Endothelial cell (in vitro differentiated cells): ENCODE results near the gene KCNMB4. TPM values are rescaled to one million over a fixed set of nuclear protein-coding genes. Genes with fewer than 3 reads are reported as not detected.

ENCODE experiments used
- DNase-seq: peaks from one replicate; pipeline ENCODE4 v3.0.0; 2021; ENCODE audit warnings: low spot score
- H3K27ac Mint-ChIP-seq: one replicate; pipeline ENCODE4 v1.8.0; 2021; ENCODE audit warnings: mixed read lengths, inconsistent platforms; ENCODE audit not compliant: unreplicated experiment
- H3K27me3 Mint-ChIP-seq: one replicate; pipeline ENCODE4 v1.8.0; 2021; ENCODE audit warnings: mild to moderate bottlenecking, moderate library complexity, mixed read lengths, inconsistent platforms; ENCODE audit not compliant: unreplicated experiment
- H3K36me3 Mint-ChIP-seq: one replicate; pipeline ENCODE4 v1.8.0; 2021; ENCODE audit warnings: mild to moderate bottlenecking, low read depth, mixed read lengths, inconsistent platforms; ENCODE audit not compliant: unreplicated experiment
- H3K4me1 Mint-ChIP-seq: one replicate; pipeline ENCODE4 v1.8.0; 2021; ENCODE audit warnings: mild to moderate bottlenecking, mixed read lengths, inconsistent platforms; ENCODE audit not compliant: unreplicated experiment
- H3K4me3 Mint-ChIP-seq: one replicate; pipeline ENCODE4 v1.8.0; 2021; ENCODE audit warnings: mild to moderate bottlenecking, mixed read lengths, inconsistent platforms; ENCODE audit not compliant: unreplicated experiment
- H3K9me3 Mint-ChIP-seq: one replicate; pipeline ENCODE4 v1.8.0; 2021; ENCODE audit warnings: mixed read lengths, inconsistent platforms; ENCODE audit not compliant: unreplicated experiment
- CTCF ChIP-seq: fragments of 200-600 bp; sonication (generic); IDR thresholded peaks from one replicate; pipeline ENCODE4 v1.5.0; 2021; ENCODE audit warnings: antibody characterized with exemption; ENCODE audit not compliant: unreplicated experiment
- long read RNA-seq: library from polyadenylated mRNA; unstranded; transcript quantifications from one replicate; pipeline ENCODE4 v2.0.0, GENCODE V29; 2020; ENCODE audit not compliant: unreplicated experiment
- total RNA-seq: library from RNA; stranded (reverse); fragmentation: NEBNext Ultra II Directional; extraction: Animal tissue kit (Norgen Biotek cat#: 25700); gene quantifications from one replicate; pipeline ENCODE4 v1.2.1, GENCODE V29; 2021; ENCODE audit not compliant: unreplicated experiment

KCNMB4 gene
- total RNA-seq, result 17.4 TPM
- long read RNA-seq, full-length matches to known transcripts, result 2 of 2 reads
- long read RNA-seq, partial matches to known transcripts, result 0 of 2 reads
- long read RNA-seq, other reads (novel, unspliced or antisense), result 0 of 2 reads

GRCh38 chr12:70365648-70366518 is at the start of gene KCNMB4:
Gene KCNMB4, plus strand, starts transcription at chr12:70366290. Its CDS starts 445 bp downstream, at chr12:70366735.
- Mint-ChIP-seq H3K4me3 (peak within 1 kb of the TSS; percentile 95), H3K36me3 (peaks cover 4% of the 10 kb centered on the region), H3K27ac (peak within 1 kb of the TSS; percentile 52), H3K4me1 (peaks cover 26% of the 10 kb centered on the region), H3K27me3 (peaks cover 9% of the 10 kb centered on the region), H3K9me3 (no peaks in the 10 kb centered on the region)
- peak; percentile 84 for DNase-seq
- no peak for TF ChIP-seq CTCF

- H3K27me3 Mint-ChIP-seq, result no peaks in the 10 kb centered on the region
- H3K36me3 Mint-ChIP-seq, result peaks cover 9% of the 10 kb centered on the region
- no peak for DNase-seq
- H3K4me3 Mint-ChIP-seq, result no peak overlapping the region
- H3K4me1 Mint-ChIP-seq, result no peaks in the 10 kb centered on the region
- H3K9me3 Mint-ChIP-seq, result no peaks in the 10 kb centered on the region
- H3K27ac Mint-ChIP-seq, result no peak overlapping the region
- no peak for TF ChIP-seq CTCF
Measured at GRCh38 chr12:70317781-70318180, 48.3 kb upstream of the KCNMB4 start.

- no peaks in the 10 kb centered on the region for H3K4me1 Mint-ChIP-seq
- TF ChIP-seq CTCF, result no peak
- no peaks in the 10 kb centered on the region for H3K27me3 Mint-ChIP-seq
- no peak overlapping the region for H3K27ac Mint-ChIP-seq
- DNase-seq, result no peak
- no peak overlapping the region for H3K4me3 Mint-ChIP-seq
- peaks cover 20% of the 10 kb centered on the region for H3K36me3 Mint-ChIP-seq
- H3K9me3 Mint-ChIP-seq, result no peaks in the 10 kb centered on the region
Measured at GRCh38 chr12:70319605-70320004, 46.5 kb upstream of the KCNMB4 start.

- no peak overlapping the region for H3K4me3 Mint-ChIP-seq
- H3K36me3 Mint-ChIP-seq, result peaks cover 22% of the 10 kb centered on the region
- no peak overlapping the region for H3K27ac Mint-ChIP-seq
- H3K4me1 Mint-ChIP-seq, result no peaks in the 10 kb centered on the region
- no peak for TF ChIP-seq CTCF
- no peak for DNase-seq
- H3K9me3 Mint-ChIP-seq, result no peaks in the 10 kb centered on the region
- no peaks in the 10 kb centered on the region for H3K27me3 Mint-ChIP-seq
Measured at GRCh38 chr12:70321191-70321590, 44.9 kb upstream of the KCNMB4 start.

- no peak overlapping the region for H3K27ac Mint-ChIP-seq
- TF ChIP-seq CTCF, result no peak
- H3K27me3 Mint-ChIP-seq, result no peaks in the 10 kb centered on the region
- H3K36me3 Mint-ChIP-seq, result peaks cover 15% of the 10 kb centered on the region
- no peaks in the 10 kb centered on the region for H3K4me1 Mint-ChIP-seq
- no peak overlapping the region for H3K4me3 Mint-ChIP-seq
- DNase-seq, result no peak
- H3K9me3 Mint-ChIP-seq, result no peaks in the 10 kb centered on the region
Measured at GRCh38 chr12:70327541-70327940, 38.5 kb upstream of the KCNMB4 start.
